HepG2 (cell line): ENCODE data around the gene FGF1. TPM values are rescaled to one million over a fixed set of nuclear protein-coding genes. Genes with fewer than 3 reads are reported as not detected.
A peak's percentile ranks its signal among the peaks of the same experiment; 100 is the strongest.

ENCODE experiments used
- ATAC-seq: fragments of 200-7000 bp; cut with Tn5 transposase; 3 replicates; pipeline ENCODE4 v1.9.1; 2020; ENCODE audit warnings: mild to moderate bottlenecking, moderate library complexity
- BruUV-seq: library from RNA; stranded (reverse); fragments of 400-500 nt; replicated peaks from 2 replicates; lab custom pipeline; 2021; lab: Mats Ljungman, UMichigan
- CTCF ChIA-PET: fragments of 300-600 bp; formaldehyde crosslinking; extraction: SDS; loops from one replicate; lab custom pipeline; 2021; ENCODE audit warnings: low total read pairs, inconsistent platforms, low intra/inter-chr PET ratio; lab: Yijun Ruan, JAX
- POLR2A ChIA-PET: fragments of 350-600 bp; sonication (Branson Sonifier 250); formaldehyde crosslinking; loops from one replicate; lab custom pipeline; 2020; ENCODE audit warnings: antibody characterized with exemption, inconsistent platforms; lab: Yijun Ruan, JAX
- DNase-seq: peaks from one replicate; pipeline ENCODE4 v3.0.0-alpha.2; 2015; ENCODE audit warnings: low spot score
- FAIRE-seq: peaks from 3 replicates; lab custom pipeline; 2011; peaks lifted over from hg19 to GRCh38; lab: Jason Lieb, UNC
- H2AFZ ChIP-seq: one replicate; pipeline ENCODE4 v1.6.1; 2011; ENCODE audit warnings: low read length, inconsistent platforms
- H3K27ac ChIP-seq: fragments of 300-600 bp; 3 replicates; pipeline ENCODE4 v1.8.0; 2011; ENCODE audit warnings: mixed run types, mild to moderate bottlenecking, mixed read lengths, low read length, inconsistent platforms; ENCODE audit not compliant: insufficient read depth; ENCODE audit errors: extremely low read length
- H3K27me3 ChIP-seq, 2 experiments: fragments of 200-600 bp in 1 of 2; 2 replicates in 1 of 2; 3 replicates in 1 of 2; pipeline versions ENCODE4 v1.6.0 to v1.8.0; 2011; ENCODE audit warnings: low read length in 2 of 2, mild to moderate bottlenecking in 2 of 2, moderate library complexity in 2 of 2, inconsistent platforms in 1 of 2; ENCODE audit not compliant: insufficient read depth in 2 of 2, control insufficient read depth in 1 of 2
- H3K36me3 ChIP-seq, 2 experiments: fragments of 200-600 bp in 1 of 2; replicated peaks in 1 of 2; 2 replicates in 1 of 2; 3 replicates in 1 of 2; pipeline versions ENCODE4 v1.5.1 to v1.8.0; 2011; ENCODE audit warnings: low read length in 2 of 2, inconsistent platforms in 1 of 2; ENCODE audit not compliant: insufficient read depth in 2 of 2, control insufficient read depth in 1 of 2
- H3K4me1 ChIP-seq: 2 replicates; pipeline ENCODE4 v1.5.1; 2012; ENCODE audit warnings: low read length, inconsistent platforms; ENCODE audit not compliant: insufficient read depth
- H3K4me2 ChIP-seq: 2 replicates; pipeline ENCODE4 v1.6.0; 2011; ENCODE audit warnings: low read depth, low read length, inconsistent platforms
- H3K4me3 ChIP-seq, 3 experiments: fragments of 200-600 bp in 1 of 3; sonication (generic), shearing (Covaris generic) in 1 of 3; replicated peaks in 1 of 3; 2 replicates each; pipeline ENCODE4 v1.5.1; 2011 to 2016; ENCODE audit warnings: low read length in 3 of 3, inconsistent platforms in 2 of 3, low read depth in 2 of 3, mild to moderate bottlenecking in 2 of 3, control low read depth in 1 of 3, mixed read lengths in 1 of 3; ENCODE audit not compliant: insufficient read depth in 1 of 3
- H3K79me2 ChIP-seq: one replicate; pipeline ENCODE4 v1.6.1; 2011; ENCODE audit warnings: low read length, inconsistent platforms; ENCODE audit not compliant: insufficient read depth
- H3K9ac ChIP-seq: 2 replicates; pipeline ENCODE4 v1.6.0; 2011; ENCODE audit warnings: mild to moderate bottlenecking, low read depth, low read length, inconsistent platforms; ENCODE audit not compliant: insufficient read depth
- H3K9me3 ChIP-seq: 2 replicates; pipeline ENCODE4 v1.5.1; 2012; ENCODE audit warnings: mild to moderate bottlenecking, low read length
- H4K20me1 ChIP-seq: 2 replicates; pipeline ENCODE4 v1.6.0; 2011; ENCODE audit warnings: inconsistent platforms, mild to moderate bottlenecking, low read length, moderate library complexity; ENCODE audit not compliant: insufficient read depth
- MAFF ChIP-seq: IDR thresholded peaks from 2 replicates; pipeline ENCODE4 v1.6.1; 2011; ENCODE audit warnings: low read depth, low read length, improper control_type of control experiment
- MAFK ChIP-seq, 2 experiments: IDR thresholded peaks in 1 of 2; conservative IDR thresholded peaks in 1 of 2; 2 replicates each; pipeline ENCODE4 v1.6.1; 2011; ENCODE audit warnings: improper control_type of control experiment in 2 of 2, low read length in 2 of 2
- NFYB ChIP-seq: sonication (generic); formaldehyde crosslinking; IDR thresholded peaks from 2 replicates; pipeline ENCODE4 v1.4.0; 2020; ENCODE audit warnings: missing genetic modification reagents
- RORA ChIP-seq: sonication (generic); formaldehyde crosslinking; IDR thresholded peaks from 2 replicates; pipeline ENCODE4 v1.5.0; 2020; ENCODE audit warnings: mild to moderate bottlenecking, missing genetic modification reagents, moderate library complexity
- WGBS: methylation state at CpG from one replicate; pipeline ENCODE4 v1.1.6; 2017; ENCODE audit warnings: low lambda C conversion rate; 5-methylcytosine and 5-hydroxymethylcytosine counted together
- in situ Hi-C: cut with HindIII; loops from 2 replicates; pipeline ENCODE4 v1.10.0; 2017; ENCODE audit warnings: low pct_unique_long_range_greater_than_20kb; ENCODE audit not compliant: extremely low pct_ligation_motif_present
- intact Hi-C: fragments of 100-400 bp; cut with micrococcal nuclease; formaldehyde crosslinking; loops from one replicate; pipeline ENCODE4 v1.10.0; 2022; ENCODE audit not compliant: unreplicated experiment
- polyA plus RNA-seq, 8 experiments: library from polyadenylated mRNA; depleted of rRNA in 3 of 8; stranded (reverse) in 7 of 8; unstranded in 1 of 8; fragments of >200 nt; fragmentation: Illumina TruSeq in 4 of 8; extraction: Trizol in 4 of 8; gene quantifications; 2 replicates each; pipeline versions ENCODE4 v1.2.1 to v1.2.3, GENCODE V29; 2011 to 2016; ENCODE audit warnings: low read depth in 4 of 8, missing spikeins in 1 of 8, mixed read lengths in 1 of 8; ENCODE audit not compliant: insufficient read depth in 1 of 8
- total RNA-seq, 5 experiments: library from RNA; depleted of rRNA; stranded (reverse); fragments of >200 nt; fragmentation: Illumina TruSeq; extraction: Trizol; gene quantifications; 2 replicates each; pipeline ENCODE4 v1.2.3, GENCODE V29; 2016; ENCODE audit warnings: low read depth in 1 of 5
- TF ChIP-seq, protein P1 (sequence below): sonication (generic); formaldehyde crosslinking; IDR thresholded peaks from 2 replicates; pipeline ENCODE4 v1.9.0; 2021; ENCODE audit warnings: missing genetic modification reagents, borderline replicate concordance
- TF ChIP-seq, protein P2 (sequence below): sonication (generic); formaldehyde crosslinking; conservative IDR thresholded peaks from 2 replicates; pipeline ENCODE4 v1.5.0; 2020; ENCODE audit warnings: missing genetic modification reagents
- TF ChIP-seq, protein P3 (sequence below): sonication (generic); formaldehyde crosslinking; IDR thresholded peaks from 2 replicates; pipeline ENCODE4 v1.5.1; 2020; ENCODE audit warnings: missing genetic modification reagents, mild to moderate bottlenecking, borderline replicate concordance
- TF ChIP-seq, protein P4 (sequence below): sonication (generic); formaldehyde crosslinking; IDR thresholded peaks from 2 replicates; pipeline ENCODE4 v1.4.0; 2020; ENCODE audit warnings: missing genetic modification reagents

The FGF1 gene
- total and polyA plus RNA-seq, 2 of the 13 experiments (the other 11 are each of a cell fraction or from before 2014, with no cell fraction given) = not detected

DNA sequence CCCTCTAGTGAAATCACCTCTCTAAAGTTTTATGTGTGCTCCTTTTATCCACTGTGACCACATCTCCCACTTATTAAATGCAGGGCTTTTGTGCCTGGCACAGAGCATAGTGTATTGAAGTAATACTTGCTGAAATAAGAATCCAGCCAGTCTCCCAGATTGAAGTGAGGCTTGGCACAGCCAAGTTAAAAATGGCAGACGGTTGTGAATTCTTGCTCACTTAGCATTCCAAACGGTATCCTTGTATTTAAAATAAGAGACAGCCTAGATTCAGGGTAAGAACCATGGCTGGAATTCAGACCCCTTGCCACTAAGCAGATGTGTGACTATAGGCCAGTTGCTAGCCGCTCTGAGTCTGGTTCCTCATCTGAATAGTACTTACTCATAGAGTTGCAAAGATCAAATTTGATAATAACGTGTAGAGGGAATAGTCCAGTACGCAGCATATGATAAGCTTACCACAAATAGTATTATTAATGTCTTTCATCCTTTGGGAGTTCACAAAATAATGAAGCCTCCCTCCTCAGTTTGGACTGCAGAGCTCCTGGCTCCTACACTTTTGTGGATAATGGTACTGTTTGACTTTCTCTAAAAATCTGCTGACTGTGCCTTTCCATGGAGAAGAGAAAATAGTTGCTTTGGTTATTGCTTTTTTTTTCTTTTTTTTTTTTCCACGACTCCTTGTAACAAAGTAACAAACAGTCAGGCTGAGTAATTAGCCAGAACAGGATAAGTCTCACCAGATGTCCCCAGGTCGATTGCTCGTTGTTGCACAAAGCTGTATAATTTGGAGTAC lies 51.5 kb downstream of the FGF1 start:
- CTCF ChIA-PET = no interaction called here
- no peak for DNase-seq
- Histone ChIP-seq H3K36me3 (no peaks in the 10 kb centered on the region), H3K4me3 (no peak overlapping the region), H3K4me2 (no peak overlapping the region), H3K9ac (no peak overlapping the region), H3K79me2 (no peaks in the 10 kb centered on the region), H4K20me1 (no peaks in the 10 kb centered on the region), H3K9me3 (no peaks in the 10 kb centered on the region), H3K27ac (no peak overlapping the region), H3K4me1 (0 out of 2 replicates have a peak, but pooled peaks cover 10% of the 10 kb centered on the region), H3K27me3 (no peaks in the 10 kb centered on the region), H2AFZ (no peak overlapping the region)
- in situ Hi-C loops = no loop called here
- POLR2A ChIA-PET = no interaction called here
- WGBS = 49% methylated on average over 8 of the region's 8 CpGs
- no peak for FAIRE-seq
- ATAC-seq = no peak
- no TSS peak for BruUV-seq
- intact Hi-C loops = no loop called here
- TF ChIP-seq MAFF (peak; percentile 87), MAFK (conservative IDR thresholded peaks at IDR 0.05 in 1 of 2, IDR thresholded peaks at IDR 0.05 in 1 of 2; ENCODE audit: low read length in 2 of 2) (peak; percentile 87 to 94)
- TF ChIP-seq, protein P1, sequence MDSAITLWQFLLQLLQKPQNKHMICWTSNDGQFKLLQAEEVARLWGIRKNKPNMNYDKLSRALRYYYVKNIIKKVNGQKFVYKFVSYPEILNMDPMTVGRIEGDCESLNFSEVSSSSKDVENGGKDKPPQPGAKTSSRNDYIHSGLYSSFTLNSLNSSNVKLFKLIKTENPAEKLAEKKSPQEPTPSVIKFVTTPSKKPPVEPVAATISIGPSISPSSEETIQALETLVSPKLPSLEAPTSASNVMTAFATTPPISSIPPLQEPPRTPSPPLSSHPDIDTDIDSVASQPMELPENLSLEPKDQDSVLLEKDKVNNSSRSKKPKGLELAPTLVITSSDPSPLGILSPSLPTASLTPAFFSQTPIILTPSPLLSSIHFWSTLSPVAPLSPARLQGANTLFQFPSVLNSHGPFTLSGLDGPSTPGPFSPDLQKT (CRISPR knock-in tag) = no peak

DNA sequence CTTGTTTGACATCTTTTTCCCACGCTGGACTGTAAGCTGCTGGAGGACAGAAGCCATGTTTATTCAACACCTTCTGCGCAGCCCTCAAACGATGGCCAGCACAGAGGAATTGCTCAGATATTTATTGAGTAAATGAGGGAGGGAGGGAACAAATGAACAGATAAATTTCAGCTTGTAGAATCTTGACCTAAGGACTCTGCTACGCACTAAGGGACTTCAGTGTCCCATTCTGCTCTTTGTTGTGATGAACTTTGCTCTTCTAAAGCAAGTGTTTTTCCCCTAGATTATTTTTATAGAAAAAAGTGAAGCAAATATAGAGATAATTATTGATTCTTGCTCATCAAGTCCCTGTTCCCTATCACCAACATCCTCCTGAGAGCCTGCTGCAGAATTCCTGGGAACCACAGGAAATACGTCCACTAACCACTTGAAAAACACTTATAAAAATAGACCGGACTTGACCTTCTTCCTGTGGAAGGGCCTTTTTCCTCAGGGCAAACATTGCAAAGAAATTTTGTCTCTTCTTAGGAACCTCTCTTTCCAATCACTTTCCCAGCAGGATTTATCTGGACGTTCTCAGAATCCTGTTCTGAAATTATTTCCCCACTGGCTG lies 54.9 kb downstream of the FGF1 start:
- Histone ChIP-seq H3K4me1 (no peaks in the 10 kb centered on the region), H3K9ac (no peak overlapping the region), H3K79me2 (no peaks in the 10 kb centered on the region), H3K4me2 (no peak overlapping the region), H3K27me3 (no peaks in the 10 kb centered on the region), H3K27ac (no peak overlapping the region), H3K9me3 (no peaks in the 10 kb centered on the region), H2AFZ (no peak overlapping the region), H3K36me3 (no peaks in the 10 kb centered on the region), H4K20me1 (no peaks in the 10 kb centered on the region), H3K4me3 (no peak overlapping the region)
- BruUV-seq = no TSS peak
- 67% methylated on average over 7 of the region's 7 CpGs for WGBS
- FAIRE-seq (no peak), DNase-seq (no peak), ATAC-seq (no peak)
- intact Hi-C loops = no loop called here
- in situ Hi-C loops = no loop called here
- ChIA-PET CTCF (no interaction called here), POLR2A (no interaction called here)
- TF ChIP-seq, protein P2, sequence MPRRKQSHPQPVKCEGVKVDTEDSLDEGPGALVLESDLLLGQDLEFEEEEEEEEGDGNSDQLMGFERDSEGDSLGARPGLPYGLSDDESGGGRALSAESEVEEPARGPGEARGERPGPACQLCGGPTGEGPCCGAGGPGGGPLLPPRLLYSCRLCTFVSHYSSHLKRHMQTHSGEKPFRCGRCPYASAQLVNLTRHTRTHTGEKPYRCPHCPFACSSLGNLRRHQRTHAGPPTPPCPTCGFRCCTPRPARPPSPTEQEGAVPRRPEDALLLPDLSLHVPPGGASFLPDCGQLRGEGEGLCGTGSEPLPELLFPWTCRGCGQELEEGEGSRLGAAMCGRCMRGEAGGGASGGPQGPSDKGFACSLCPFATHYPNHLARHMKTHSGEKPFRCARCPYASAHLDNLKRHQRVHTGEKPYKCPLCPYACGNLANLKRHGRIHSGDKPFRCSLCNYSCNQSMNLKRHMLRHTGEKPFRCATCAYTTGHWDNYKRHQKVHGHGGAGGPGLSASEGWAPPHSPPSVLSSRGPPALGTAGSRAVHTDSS (CRISPR knock-in tag) = no peak
- TF ChIP-seq RORA (CRISPR knock-in tag) (no peak), NFYB (no peak)
- TF ChIP-seq, protein P3, sequence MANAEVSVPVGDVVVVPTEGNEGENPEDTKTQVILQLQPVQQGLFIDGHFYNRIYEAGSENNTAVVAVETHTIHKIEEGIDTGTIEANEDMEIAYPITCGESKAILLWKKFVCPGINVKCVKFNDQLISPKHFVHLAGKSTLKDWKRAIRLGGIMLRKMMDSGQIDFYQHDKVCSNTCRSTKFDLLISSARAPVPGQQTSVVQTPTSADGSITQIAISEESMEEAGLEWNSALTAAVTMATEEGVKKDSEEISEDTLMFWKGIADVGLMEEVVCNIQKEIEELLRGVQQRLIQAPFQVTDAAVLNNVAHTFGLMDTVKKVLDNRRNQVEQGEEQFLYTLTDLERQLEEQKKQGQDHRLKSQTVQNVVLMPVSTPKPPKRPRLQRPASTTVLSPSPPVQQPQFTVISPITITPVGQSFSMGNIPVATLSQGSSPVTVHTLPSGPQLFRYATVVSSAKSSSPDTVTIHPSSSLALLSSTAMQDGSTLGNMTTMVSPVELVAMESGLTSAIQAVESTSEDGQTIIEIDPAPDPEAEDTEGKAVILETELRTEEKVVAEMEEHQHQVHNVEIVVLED (CRISPR knock-in tag) = no peak
- TF ChIP-seq, protein P4, sequence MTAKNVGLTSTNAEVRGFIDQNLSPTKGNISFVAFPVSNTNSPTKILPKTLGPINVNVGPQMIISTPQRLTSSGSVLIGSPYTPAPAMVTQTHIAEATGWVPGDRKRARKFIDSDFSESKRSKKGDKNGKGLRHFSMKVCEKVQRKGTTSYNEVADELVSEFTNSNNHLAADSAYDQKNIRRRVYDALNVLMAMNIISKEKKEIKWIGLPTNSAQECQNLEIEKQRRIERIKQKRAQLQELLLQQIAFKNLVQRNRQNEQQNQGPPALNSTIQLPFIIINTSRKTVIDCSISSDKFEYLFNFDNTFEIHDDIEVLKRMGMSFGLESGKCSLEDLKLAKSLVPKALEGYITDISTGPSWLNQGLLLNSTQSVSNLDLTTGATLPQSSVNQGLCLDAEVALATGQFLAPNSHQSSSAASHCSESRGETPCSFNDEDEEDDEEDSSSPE = no peak
